Measurements from ENCODE around the gene CTNND2. TPM values are rescaled to one million over a fixed set of nuclear protein-coding genes. Genes with fewer than 3 reads are reported as not detected.

Gene CTNND2
- total RNA-seq, 2 donors from 2014 or later = not detected

GRCh38 chr5:11905206-11905605, 960 bp upstream of the CTNND2 start:
- Histone ChIP-seq H3K4me3 (no peak overlapping the region), H3K4me1 (ENCODE audit: control insufficient read depth in 1 of 2, low read depth in 2 of 2) (peaks cover 0 to 5% of the 10 kb centered on the region in 2 donors), H3K27me3 (replicated peaks; ENCODE audit: insufficient read depth) (no peaks in the 10 kb centered on the region), H3K36me3 (no peaks in the 10 kb centered on the region), H3K27ac (no peak overlapping the region), H3K9me3 (no peaks in the 10 kb centered on the region)
- no peak for ATAC-seq (ENCODE audit: insufficient number of reproducible peaks, low FRiP score, low read depth)
- no peak for TF ChIP-seq CTCF (IDR thresholded peaks at IDR 0.05)
- no peak for DNase-seq (ENCODE audit: low spot score)

DNA sequence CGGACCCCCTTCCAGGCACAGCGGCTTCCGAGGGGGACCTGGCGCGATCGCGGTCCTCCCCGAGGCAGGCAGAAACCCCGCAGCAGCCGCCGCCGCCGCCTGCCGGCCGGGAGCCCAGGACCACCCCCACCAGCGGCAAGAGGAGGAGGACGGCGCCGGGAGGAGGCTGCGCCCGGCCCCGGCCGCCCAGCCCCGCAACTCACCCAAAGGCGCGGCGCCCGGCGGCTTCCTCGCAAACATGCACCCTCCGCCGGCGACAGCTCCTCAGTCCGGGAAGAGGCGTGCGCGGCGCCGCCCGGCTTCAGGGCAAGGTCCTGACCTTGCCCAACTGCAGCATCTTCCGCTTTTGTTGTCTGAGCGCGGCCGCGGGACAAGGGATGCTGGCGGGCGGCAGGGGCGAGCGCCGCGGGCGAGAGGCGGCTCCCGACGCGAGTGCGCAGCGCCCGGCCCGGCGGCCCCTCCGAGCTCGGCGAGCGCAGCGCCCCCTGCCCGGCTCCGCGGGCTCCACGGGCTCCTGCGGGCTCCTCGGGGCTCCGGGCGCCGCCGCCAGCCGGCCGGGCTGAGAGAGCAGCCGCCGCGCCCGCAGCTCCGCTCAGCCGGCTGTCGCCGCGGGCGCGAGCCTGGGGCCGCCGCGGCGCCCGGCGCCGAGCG, 507 bp downstream of the CTNND2 start:
- ATAC-seq (ENCODE audit: insufficient number of reproducible peaks, low FRiP score, low read depth) = no peak
- no peak for TF ChIP-seq CTCF (IDR thresholded peaks at IDR 0.05)
- Histone ChIP-seq H3K27me3 (replicated peaks; ENCODE audit: insufficient read depth) (no peaks in the 10 kb centered on the region), H3K4me1 (ENCODE audit: control insufficient read depth in 1 of 2, low read depth in 2 of 2) (peaks cover 0 to 5% of the 10 kb centered on the region in 2 donors), H3K27ac (no peak overlapping the region), H3K9me3 (no peaks in the 10 kb centered on the region), H3K36me3 (no peaks in the 10 kb centered on the region), H3K4me3 (peak overlapping the region; percentile 29)
- no peak for DNase-seq (ENCODE audit: low spot score)

DNA sequence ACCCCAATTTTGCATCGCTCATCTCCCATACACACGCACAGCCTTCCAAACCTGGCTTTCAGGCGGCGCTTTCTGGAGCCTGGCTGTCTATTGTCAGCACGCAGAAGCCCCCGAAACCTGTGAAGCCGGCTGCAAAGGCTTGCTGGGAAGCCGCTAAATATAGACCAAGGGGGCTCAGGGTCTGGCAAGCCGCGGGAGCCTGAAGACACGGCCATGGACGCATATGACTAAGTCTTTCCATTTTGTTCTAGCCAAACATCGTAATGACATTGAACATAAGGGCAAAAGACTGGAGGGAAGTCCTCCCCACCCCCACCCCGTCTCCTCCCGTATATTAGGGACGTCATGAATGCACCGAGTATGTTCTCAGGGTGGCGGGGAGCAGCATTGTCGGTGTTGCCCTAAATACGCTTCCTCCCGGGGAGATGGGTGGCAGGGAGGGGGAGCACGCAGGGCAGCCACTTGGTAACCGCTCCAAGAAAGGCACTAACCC, 1.1 kb downstream of the CTNND2 start:
- Histone ChIP-seq H3K9me3 (no peaks in the 10 kb centered on the region), H3K27ac (no peak overlapping the region), H3K4me3 (peak overlapping the region; percentile 29), H3K4me1 (ENCODE audit: control insufficient read depth in 1 of 2, low read depth in 2 of 2) (peaks cover 0 to 5% of the 10 kb centered on the region in 2 donors), H3K36me3 (no peaks in the 10 kb centered on the region), H3K27me3 (replicated peaks; ENCODE audit: insufficient read depth) (no peaks in the 10 kb centered on the region)
- no peak for DNase-seq (ENCODE audit: low spot score)
- no peak for ATAC-seq (ENCODE audit: insufficient number of reproducible peaks, low FRiP score, low read depth)
- TF ChIP-seq CTCF (IDR thresholded peaks at IDR 0.05) = no peak

DNA sequence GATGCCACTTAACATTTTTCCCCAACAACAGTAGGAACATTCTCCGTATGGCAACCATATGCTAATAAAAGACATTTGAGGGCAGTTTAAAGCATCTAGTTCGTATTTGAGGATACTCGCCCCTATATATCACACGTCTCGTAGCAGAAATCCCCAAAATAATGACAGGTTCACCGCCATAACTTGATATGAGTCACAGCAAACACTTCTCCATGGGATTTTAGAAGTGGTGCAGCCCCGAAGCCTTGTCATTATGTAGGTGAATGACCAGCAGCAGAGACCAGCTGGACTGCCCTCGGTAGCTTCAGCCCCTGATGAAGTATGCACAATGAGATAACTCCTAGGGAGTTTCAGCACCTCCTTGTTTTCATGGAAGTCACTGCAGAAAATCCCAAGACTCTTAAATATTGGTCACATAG, 2.0 kb downstream of the CTNND2 start:
- Histone ChIP-seq H3K4me1 (ENCODE audit: control insufficient read depth in 1 of 2, low read depth in 2 of 2) (peaks cover 0 to 5% of the 10 kb centered on the region in 2 donors), H3K36me3 (no peaks in the 10 kb centered on the region), H3K27me3 (replicated peaks; ENCODE audit: insufficient read depth) (no peaks in the 10 kb centered on the region), H3K27ac (no peak overlapping the region), H3K9me3 (no peaks in the 10 kb centered on the region), H3K4me3 (no peak overlapping the region)
- no peak for DNase-seq (ENCODE audit: low spot score)
- no peak for ATAC-seq (ENCODE audit: insufficient number of reproducible peaks, low FRiP score, low read depth)
- no peak for TF ChIP-seq CTCF (IDR thresholded peaks at IDR 0.05)

GRCh38 chr5:11898787-11899186, 5.5 kb downstream of the CTNND2 start:
- H3K4me1 ChIP-seq (ENCODE audit: control insufficient read depth in 1 of 2, low read depth in 2 of 2) = peaks cover 0 to 5% of the 10 kb centered on the region in 2 donors
- ATAC-seq (ENCODE audit: insufficient number of reproducible peaks, low FRiP score, low read depth) = no peak
- no peak for TF ChIP-seq CTCF (IDR thresholded peaks at IDR 0.05)

More at GRCh38 chr5:11898787-11899186, 5.5 kb downstream of the CTNND2 start:
- H3K36me3 ChIP-seq = no peaks in the 10 kb centered on the region
- no peaks in the 10 kb centered on the region for H3K9me3 ChIP-seq
- no peak overlapping the region for H3K27ac ChIP-seq
- H3K4me3 ChIP-seq = no peak overlapping the region
- no peak for DNase-seq (ENCODE audit: low spot score)
- no peaks in the 10 kb centered on the region for H3K27me3 ChIP-seq (replicated peaks; ENCODE audit: insufficient read depth)

Data from thoracic aorta (tissue), 2 donors.